ENCODE results near the gene ABHD5. TPM values are rescaled to one million over a fixed set of nuclear protein-coding genes. Genes with fewer than 3 reads are reported as not detected.

Gene ABHD5
- total RNA-seq, 1 experiment from 2014 or later, result 20.3 TPM

- Mint-ChIP-seq H3K4me3 (ENCODE audit: low read depth, unreplicated experiment) (no peak overlapping the region), H3K27ac (ENCODE audit: unreplicated experiment) (no peak overlapping the region), H3K4me1 (ENCODE audit: low read depth, unreplicated experiment) (no peaks in the 10 kb centered on the region), H3K27me3 (ENCODE audit: unreplicated experiment) (no peaks in the 10 kb centered on the region), H3K36me3 (ENCODE audit: insufficient read depth, unreplicated experiment) (no peaks in the 10 kb centered on the region), H3K9me3 (ENCODE audit: low read depth, unreplicated experiment) (peaks cover 3% of the 10 kb centered on the region)
- intact Hi-C loops (cut with micrococcal nuclease; ENCODE audit: unreplicated experiment), result loop anchor here (5.0 kb wide), 1 partner anchor 201 kb away; no protein-coding TSS in a partner anchor
- no peak for TF ChIP-seq CTCF (IDR thresholded peaks at IDR 0.05; ENCODE audit: unreplicated experiment)
- BruUV-seq (replicated peaks), result no TSS peak
- CTCF ChIA-PET, result no interaction called here
- no peak for DNase-seq
These were observed 52.2 kb downstream of the ABHD5 start for GRCh38 chr3:43742920-43743319.

- H3K27me3 Mint-ChIP-seq (ENCODE audit: unreplicated experiment), result no peaks in the 10 kb centered on the region
- no peak overlapping the region for H3K4me3 Mint-ChIP-seq (ENCODE audit: low read depth, unreplicated experiment)
- no peak for TF ChIP-seq CTCF (IDR thresholded peaks at IDR 0.05; ENCODE audit: unreplicated experiment)
- CTCF ChIA-PET, result interaction anchor here (0.6 to 0.7 kb wide), 3 partner anchors 14 to 1370 kb away, joined by 4 to 9 read pairs (median 4); no protein-coding TSS in a partner anchor
- no peaks in the 10 kb centered on the region for H3K36me3 Mint-ChIP-seq (ENCODE audit: insufficient read depth, unreplicated experiment)
- H3K9me3 Mint-ChIP-seq (ENCODE audit: low read depth, unreplicated experiment), result peaks cover 3% of the 10 kb centered on the region
- BruUV-seq (replicated peaks), result no TSS peak
- DNase-seq, result no peak
- intact Hi-C loops (cut with micrococcal nuclease; ENCODE audit: unreplicated experiment), result no loop called here
- peaks cover 9% of the 10 kb centered on the region for H3K4me1 Mint-ChIP-seq (ENCODE audit: low read depth, unreplicated experiment)
- no peak overlapping the region for H3K27ac Mint-ChIP-seq (ENCODE audit: unreplicated experiment)
These were observed 56.9 kb downstream of the ABHD5 start for GRCh38 chr3:43747641-43748040.

GRCh38 chr3:43748179-43748578 lies 57.4 kb downstream of the ABHD5 start:
- BruUV-seq (replicated peaks), result no TSS peak
- Mint-ChIP-seq H3K27me3 (ENCODE audit: unreplicated experiment) (no peaks in the 10 kb centered on the region), H3K4me3 (ENCODE audit: low read depth, unreplicated experiment) (no peak overlapping the region), H3K36me3 (ENCODE audit: insufficient read depth, unreplicated experiment) (no peaks in the 10 kb centered on the region), H3K9me3 (ENCODE audit: low read depth, unreplicated experiment) (peaks cover 3% of the 10 kb centered on the region), H3K27ac (ENCODE audit: unreplicated experiment) (no peak overlapping the region), H3K4me1 (ENCODE audit: low read depth, unreplicated experiment) (peaks cover 9% of the 10 kb centered on the region)
- intact Hi-C loops (cut with micrococcal nuclease; ENCODE audit: unreplicated experiment), result no loop called here
- no peak for TF ChIP-seq CTCF (IDR thresholded peaks at IDR 0.05; ENCODE audit: unreplicated experiment)
- no peak for DNase-seq
- CTCF ChIA-PET, result interaction anchor here (0.7 kb wide), 1 partner anchor 1369 kb away, joined by 4 read pairs; no protein-coding TSS in a partner anchor

GRCh38 chr3:43748645-43749044 lies 57.9 kb downstream of the ABHD5 start:
- no peaks in the 10 kb centered on the region for H3K36me3 Mint-ChIP-seq (ENCODE audit: insufficient read depth, unreplicated experiment)
- peaks cover 3% of the 10 kb centered on the region for H3K9me3 Mint-ChIP-seq (ENCODE audit: low read depth, unreplicated experiment)
- H3K4me3 Mint-ChIP-seq (ENCODE audit: low read depth, unreplicated experiment), result no peak overlapping the region
- H3K4me1 Mint-ChIP-seq (ENCODE audit: low read depth, unreplicated experiment), result peaks cover 11% of the 10 kb centered on the region
- TF ChIP-seq CTCF (IDR thresholded peaks at IDR 0.05; ENCODE audit: unreplicated experiment), result no peak
- no peak overlapping the region for H3K27ac Mint-ChIP-seq (ENCODE audit: unreplicated experiment)
- no peak for DNase-seq
- H3K27me3 Mint-ChIP-seq (ENCODE audit: unreplicated experiment), result no peaks in the 10 kb centered on the region
- BruUV-seq (replicated peaks), result no TSS peak
- CTCF ChIA-PET, result no interaction called here
- intact Hi-C loops (cut with micrococcal nuclease; ENCODE audit: unreplicated experiment), result no loop called here

All from Calu3 (cell line).